IPS-18a (cell line): ENCODE results near the gene PLCB1.

ENCODE experiments used
- H3K27ac ChIP-seq: one replicate; pipeline ENCODE4 v1.5.1; 2013; ENCODE audit warnings: low read length
- H3K27me3 ChIP-seq: one replicate; pipeline ENCODE4 v1.6.1; 2013; ENCODE audit warnings: mild to moderate bottlenecking, low read length; ENCODE audit not compliant: control insufficient read depth, insufficient read depth
- H3K36me3 ChIP-seq: one replicate; pipeline ENCODE4 v1.6.1; 2013; ENCODE audit warnings: low read depth, low read length; ENCODE audit not compliant: control insufficient read depth
- H3K4me1 ChIP-seq: one replicate; pipeline ENCODE4 v1.6.1; 2013; ENCODE audit warnings: low read depth, low read length; ENCODE audit not compliant: control insufficient read depth
- H3K4me3 ChIP-seq: one replicate; pipeline ENCODE4 v1.5.1; 2013; ENCODE audit warnings: low read length
- H3K9ac ChIP-seq: one replicate; pipeline ENCODE4 v1.6.1; 2013; ENCODE audit warnings: mild to moderate bottlenecking, low read length, moderate library complexity
- H3K9me3 ChIP-seq: one replicate; pipeline ENCODE4 v1.6.1; 2013; ENCODE audit warnings: low read depth, low read length; ENCODE audit not compliant: control insufficient read depth

PLCB1 gene

DNA sequence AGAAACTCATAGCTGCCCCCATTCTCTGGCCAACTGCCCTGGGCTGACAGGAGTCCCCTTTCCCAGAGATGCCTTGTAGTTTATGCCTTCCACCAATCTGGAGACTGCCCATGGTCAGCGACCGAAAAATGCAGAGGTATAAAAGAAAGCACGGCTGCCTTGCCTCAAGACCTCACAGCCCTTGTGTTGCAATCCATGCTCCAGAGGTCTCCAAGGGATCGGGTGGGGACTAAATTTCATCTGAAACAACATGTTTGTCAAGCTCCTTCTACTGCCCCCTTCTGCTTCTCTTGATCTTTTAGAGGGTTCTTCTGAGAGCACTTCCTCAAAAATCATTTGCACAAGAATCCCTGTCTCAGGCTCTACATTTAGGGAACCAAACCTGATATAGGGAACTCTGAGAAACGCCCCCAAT lies 128.8 kb downstream of the PLCB1 start:
- H3K9ac ChIP-seq: no peak overlapping the region
- H3K27ac ChIP-seq: no peak overlapping the region
- no peaks in the 10 kb centered on the region for H3K9me3 ChIP-seq
- H3K4me3 ChIP-seq: no peak overlapping the region
- H3K4me1 ChIP-seq: no peaks in the 10 kb centered on the region
- no peaks in the 10 kb centered on the region for H3K27me3 ChIP-seq
- no peaks in the 10 kb centered on the region for H3K36me3 ChIP-seq

DNA sequence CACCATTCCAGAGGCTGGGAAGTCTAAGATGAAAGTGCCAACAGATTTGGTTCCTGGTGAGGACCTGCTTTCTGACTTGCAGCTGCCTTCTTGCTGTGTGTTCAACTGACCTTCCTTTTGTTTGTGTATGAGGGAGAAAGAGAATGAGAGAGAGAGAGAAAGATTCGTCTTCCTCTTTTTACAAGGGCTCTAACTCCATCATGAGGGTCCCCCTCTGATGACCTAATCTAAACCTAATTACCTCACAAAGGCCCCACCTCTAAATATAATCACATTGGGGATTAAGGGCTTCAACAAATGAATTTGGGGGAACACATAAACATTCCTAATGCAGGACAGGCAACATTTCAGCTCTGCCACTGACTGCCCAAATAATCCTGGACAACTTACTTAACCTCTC lies 130.7 kb downstream of the PLCB1 start:
- Histone ChIP-seq H3K27me3 (no peaks in the 10 kb centered on the region), H3K27ac (no peak overlapping the region), H3K36me3 (no peaks in the 10 kb centered on the region), H3K4me3 (no peak overlapping the region), H3K9me3 (no peaks in the 10 kb centered on the region), H3K4me1 (no peaks in the 10 kb centered on the region), H3K9ac (no peak overlapping the region)

DNA sequence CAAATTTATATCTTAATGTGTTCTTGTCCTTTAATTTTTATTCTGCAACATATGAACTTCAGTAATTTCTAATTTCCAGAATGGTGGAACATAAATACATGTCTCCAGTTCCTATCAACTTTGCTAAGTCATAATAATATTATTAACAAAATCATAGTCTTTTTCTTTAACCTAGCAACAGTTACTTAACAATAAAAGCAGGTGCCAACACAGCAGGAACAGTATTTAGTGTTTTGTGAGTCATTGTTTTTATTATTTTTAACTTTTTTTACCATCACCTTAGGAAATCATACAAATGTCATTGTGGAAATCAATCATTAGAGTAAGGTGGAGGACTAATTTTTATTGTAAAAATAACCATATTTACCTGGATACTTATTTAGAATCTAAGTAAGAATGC lies 133.5 kb downstream of the PLCB1 start:
- H3K27ac ChIP-seq: no peak overlapping the region
- H3K4me3 ChIP-seq: no peak overlapping the region
- no peaks in the 10 kb centered on the region for H3K27me3 ChIP-seq
- no peaks in the 10 kb centered on the region for H3K9me3 ChIP-seq
- H3K4me1 ChIP-seq: no peaks in the 10 kb centered on the region
- H3K36me3 ChIP-seq: no peaks in the 10 kb centered on the region
- no peak overlapping the region for H3K9ac ChIP-seq

GRCh38 chr20:8267009-8267408 lies 134.9 kb downstream of the PLCB1 start:
- no peaks in the 10 kb centered on the region for H3K27me3 ChIP-seq
- H3K27ac ChIP-seq: no peak overlapping the region
- H3K9ac ChIP-seq: no peak overlapping the region
- no peaks in the 10 kb centered on the region for H3K9me3 ChIP-seq
- H3K4me3 ChIP-seq: no peak overlapping the region
- H3K36me3 ChIP-seq: no peaks in the 10 kb centered on the region
- H3K4me1 ChIP-seq: no peaks in the 10 kb centered on the region

DNA sequence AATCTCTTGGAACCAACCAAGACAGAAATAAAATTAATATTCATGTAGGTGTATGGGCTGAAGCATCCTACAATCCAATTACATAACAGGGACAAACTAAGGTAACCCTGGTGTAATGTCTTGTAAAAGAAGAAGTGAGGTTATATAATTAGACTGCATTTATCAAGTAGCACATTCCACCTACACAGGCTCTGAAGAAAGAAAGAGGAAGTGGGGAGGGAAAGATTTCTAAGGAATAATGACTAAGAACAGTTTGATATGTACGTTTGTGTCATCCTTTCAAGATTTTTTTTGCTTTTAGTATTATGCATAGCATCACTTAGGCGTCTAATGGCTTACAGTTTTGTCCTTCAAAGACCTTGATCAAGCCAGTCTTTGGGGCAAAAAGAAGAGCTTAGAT lies 139.7 kb downstream of the PLCB1 start:
- H3K27me3 ChIP-seq: no peaks in the 10 kb centered on the region
- no peaks in the 10 kb centered on the region for H3K4me1 ChIP-seq
- no peaks in the 10 kb centered on the region for H3K9me3 ChIP-seq
- H3K9ac ChIP-seq: no peak overlapping the region
- no peaks in the 10 kb centered on the region for H3K36me3 ChIP-seq
- no peak overlapping the region for H3K4me3 ChIP-seq
- no peak overlapping the region for H3K27ac ChIP-seq

GRCh38 chr20:8272766-8273165 lies 140.7 kb downstream of the PLCB1 start:
- no peaks in the 10 kb centered on the region for H3K9me3 ChIP-seq
- H3K36me3 ChIP-seq: no peaks in the 10 kb centered on the region
- H3K4me1 ChIP-seq: no peaks in the 10 kb centered on the region
- H3K27ac ChIP-seq: no peak overlapping the region
- no peak overlapping the region for H3K9ac ChIP-seq
- no peaks in the 10 kb centered on the region for H3K27me3 ChIP-seq
- H3K4me3 ChIP-seq: no peak overlapping the region

DNA sequence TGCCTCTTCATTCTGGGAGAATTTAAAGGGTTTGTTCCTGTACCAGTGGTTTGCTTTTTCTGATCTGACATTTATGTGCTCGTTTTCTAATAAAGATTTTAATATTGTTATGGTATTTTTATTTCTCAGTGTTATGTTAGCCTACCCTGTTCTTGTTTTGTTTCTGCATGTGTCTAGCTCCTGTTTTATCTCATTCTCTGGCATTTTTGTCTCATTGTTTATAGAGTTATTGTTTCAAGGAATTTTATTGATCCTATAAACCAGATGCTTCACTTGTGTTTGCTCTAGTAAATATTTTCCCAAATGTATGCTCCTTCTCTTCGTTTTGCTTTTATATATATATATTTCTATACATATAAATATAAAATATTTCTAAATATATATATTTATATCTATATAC lies 152.8 kb downstream of the PLCB1 start:
- Histone ChIP-seq H3K36me3 (no peaks in the 10 kb centered on the region), H3K9me3 (no peaks in the 10 kb centered on the region), H3K4me3 (no peak overlapping the region), H3K9ac (no peak overlapping the region), H3K4me1 (no peaks in the 10 kb centered on the region), H3K27ac (no peak overlapping the region), H3K27me3 (no peaks in the 10 kb centered on the region)

GRCh38 chr20:8287340-8287739 lies 155.3 kb downstream of the PLCB1 start:
- no peaks in the 10 kb centered on the region for H3K4me1 ChIP-seq
- H3K27me3 ChIP-seq: no peaks in the 10 kb centered on the region
- no peaks in the 10 kb centered on the region for H3K9me3 ChIP-seq
- no peak overlapping the region for H3K9ac ChIP-seq
- no peak overlapping the region for H3K4me3 ChIP-seq
- no peak overlapping the region for H3K27ac ChIP-seq
- no peaks in the 10 kb centered on the region for H3K36me3 ChIP-seq

- Histone ChIP-seq H3K27me3 (no peaks in the 10 kb centered on the region), H3K36me3 (no peaks in the 10 kb centered on the region), H3K9ac (no peak overlapping the region), H3K4me3 (no peak overlapping the region), H3K27ac (no peak overlapping the region), H3K9me3 (no peaks in the 10 kb centered on the region), H3K4me1 (no peaks in the 10 kb centered on the region)
These were observed 159.1 kb downstream of the PLCB1 start for GRCh38 chr20:8291200-8291599.

DNA sequence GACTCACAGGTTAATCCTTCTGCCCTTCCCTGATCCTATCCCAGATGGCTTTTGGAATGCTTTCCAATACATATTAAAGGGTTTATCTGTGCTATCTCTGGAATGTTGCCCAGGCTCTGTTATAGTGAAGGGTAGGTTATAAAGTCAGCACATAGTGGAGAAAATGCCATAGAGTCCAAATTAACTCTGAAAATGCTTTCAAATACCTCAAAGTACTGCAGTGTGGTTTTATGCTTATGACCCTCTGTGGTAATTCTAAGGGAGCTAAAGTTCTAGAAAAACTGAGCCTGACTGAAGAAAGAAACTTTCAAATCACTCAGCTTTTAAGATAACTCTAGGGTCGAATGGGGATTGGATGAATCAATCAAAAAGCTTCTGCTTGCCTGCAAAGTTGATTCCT lies 159.8 kb downstream of the PLCB1 start:
- no peak overlapping the region for H3K27ac ChIP-seq
- no peaks in the 10 kb centered on the region for H3K9me3 ChIP-seq
- H3K4me3 ChIP-seq: no peak overlapping the region
- H3K36me3 ChIP-seq: no peaks in the 10 kb centered on the region
- H3K27me3 ChIP-seq: no peaks in the 10 kb centered on the region
- no peak overlapping the region for H3K9ac ChIP-seq
- H3K4me1 ChIP-seq: no peaks in the 10 kb centered on the region

DNA sequence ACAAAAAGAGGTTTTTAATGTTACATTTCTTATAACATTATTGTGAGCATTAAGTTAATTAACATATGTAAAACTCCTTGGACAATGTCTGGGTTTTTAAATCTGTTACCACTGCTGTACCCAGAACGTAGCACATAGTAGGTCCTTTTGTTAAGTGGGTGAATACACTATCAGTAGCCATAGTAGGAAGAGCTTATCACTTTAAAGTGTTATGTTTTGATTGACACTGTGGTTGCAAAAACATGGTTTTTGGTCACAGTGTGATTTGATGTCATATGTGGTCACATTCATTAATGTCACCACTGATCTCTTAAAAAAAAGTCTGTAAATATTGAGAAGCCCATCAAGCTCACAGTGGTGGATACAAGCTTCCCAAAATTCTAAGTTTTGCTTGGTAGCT lies 160.7 kb downstream of the PLCB1 start:
- Histone ChIP-seq H3K36me3 (no peaks in the 10 kb centered on the region), H3K27ac (no peak overlapping the region), H3K27me3 (no peaks in the 10 kb centered on the region)

GRCh38 chr20:8293750-8294149 lies 161.7 kb downstream of the PLCB1 start:
- Histone ChIP-seq H3K4me1 (no peaks in the 10 kb centered on the region), H3K9me3 (no peaks in the 10 kb centered on the region), H3K36me3 (no peaks in the 10 kb centered on the region), H3K27ac (no peak overlapping the region), H3K9ac (no peak overlapping the region), H3K27me3 (no peaks in the 10 kb centered on the region), H3K4me3 (no peak overlapping the region)

More for the DNA sequence above, 160.7 kb downstream of the PLCB1 start:
- Histone ChIP-seq H3K4me1 (no peaks in the 10 kb centered on the region), H3K9ac (no peak overlapping the region), H3K9me3 (no peaks in the 10 kb centered on the region), H3K4me3 (no peak overlapping the region)
